NCI-H128 (cell line): Measurements from ENCODE around the gene SMURF1.

ENCODE experiments used
- DNase-seq: peaks from one replicate; lab custom pipeline; 2025; ENCODE audit not compliant: unreplicated experiment; lab: John Stamatoyannopoulos, UW

Gene SMURF1

GRCh38 chr7:98992076-98992475, 151.8 kb downstream of the SMURF1 start:
- no peak for DNase-seq

- no peak for DNase-seq
Measured at GRCh38 chr7:98991141-98991540, 152.8 kb downstream of the SMURF1 start.

DNA sequence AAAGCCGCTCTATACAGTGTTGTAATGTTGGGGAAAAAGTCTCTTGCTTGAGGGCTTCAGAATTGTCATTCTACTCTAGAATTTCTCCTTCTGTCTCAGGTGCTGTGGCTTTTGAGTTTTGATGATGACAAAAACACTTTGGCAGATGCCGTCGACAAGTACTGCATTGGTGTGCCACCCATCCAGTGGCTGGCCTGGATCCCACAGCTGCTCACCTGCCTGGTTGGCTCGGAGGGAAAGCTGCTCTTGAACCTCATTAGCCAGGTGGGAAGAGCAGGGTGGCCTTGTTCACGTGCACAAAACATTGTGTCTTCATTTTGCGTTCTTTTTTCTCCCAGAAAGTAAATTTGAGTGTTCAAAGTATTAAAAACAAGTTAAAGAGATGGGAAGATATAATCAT, 153.6 kb downstream of the SMURF1 start:
- DNase-seq: no peak

- no peak for DNase-seq
Measured at GRCh38 chr7:98988641-98989040, 155.3 kb downstream of the SMURF1 start.

- no peak for DNase-seq
Measured at GRCh38 chr7:98985945-98986344, 158.0 kb downstream of the SMURF1 start.

DNA sequence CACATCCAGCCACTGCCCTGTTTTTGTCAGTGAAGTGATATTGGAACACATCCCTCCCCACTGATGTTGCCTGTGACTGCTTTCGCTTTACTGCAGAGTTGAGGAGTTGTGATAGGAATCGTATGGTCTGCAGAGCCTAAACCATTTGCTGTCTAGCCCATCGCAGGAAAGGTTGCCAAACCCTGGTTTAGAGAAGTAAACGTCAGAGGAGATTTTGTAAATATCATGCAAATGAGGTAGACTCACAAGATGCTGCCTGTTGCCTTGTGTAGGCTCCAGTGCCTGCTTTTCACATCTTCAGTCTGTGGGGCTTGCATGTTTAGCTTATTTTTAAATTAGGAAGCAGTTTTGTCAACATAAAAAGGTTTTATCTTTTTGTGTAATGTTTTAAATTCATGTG, 158.5 kb downstream of the SMURF1 start:
- no peak for DNase-seq

DNA sequence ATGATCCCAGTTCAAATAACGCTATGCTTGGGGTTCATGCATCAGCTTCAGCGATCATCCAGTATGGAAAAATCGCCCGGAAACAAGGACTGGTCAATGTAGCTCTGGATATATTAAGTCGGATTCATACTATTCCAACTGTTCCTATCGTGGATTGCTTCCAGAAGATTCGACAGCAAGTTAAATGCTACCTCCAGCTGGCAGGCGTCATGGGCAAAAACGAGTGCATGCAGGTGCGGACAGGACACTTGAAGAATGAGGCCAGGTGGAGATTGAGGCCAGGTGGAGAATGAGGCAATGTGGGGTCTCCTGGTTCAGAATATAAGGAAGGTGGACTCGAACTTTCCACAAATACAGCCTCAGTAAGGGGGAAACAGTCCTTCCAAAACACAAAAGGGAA, 159.8 kb downstream of the SMURF1 start:
- DNase-seq: no peak

GRCh38 chr7:98982686-98983085, 161.2 kb downstream of the SMURF1 start:
- no peak for DNase-seq

GRCh38 chr7:98981701-98982100, 162.2 kb downstream of the SMURF1 start:
- no peak for DNase-seq

- DNase-seq: no peak
Measured at GRCh38 chr7:98978672-98979071, 165.2 kb downstream of the SMURF1 start.
